ENCODE measurements around the gene OAS2.
"Not testable (repeated sequence)": the region's sequence is repeated elsewhere in the genome, so short reads cannot be mapped to it uniquely, and the experiment has no call there.

Gene OAS2

DNA sequence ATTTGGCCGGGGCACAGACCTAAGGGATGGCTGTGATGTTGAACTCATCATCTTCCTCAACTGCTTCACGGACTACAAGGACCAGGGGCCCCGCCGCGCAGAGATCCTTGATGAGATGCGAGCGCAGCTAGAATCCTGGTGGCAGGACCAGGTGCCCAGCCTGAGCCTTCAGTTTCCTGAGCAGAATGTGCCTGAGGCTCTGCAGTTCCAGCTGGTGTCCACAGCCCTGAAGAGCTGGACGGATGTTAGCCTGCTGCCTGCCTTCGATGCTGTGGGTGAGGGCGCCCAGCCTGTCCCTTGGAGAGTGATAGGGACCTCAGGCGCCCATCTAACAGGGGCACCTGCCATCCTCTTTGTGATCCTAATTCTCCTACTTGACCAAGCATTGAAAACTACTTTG lies 27.6 kb upstream of the OAS2 start:
- DNase-seq (ENCODE audit: low read depth), result no peak

DNA sequence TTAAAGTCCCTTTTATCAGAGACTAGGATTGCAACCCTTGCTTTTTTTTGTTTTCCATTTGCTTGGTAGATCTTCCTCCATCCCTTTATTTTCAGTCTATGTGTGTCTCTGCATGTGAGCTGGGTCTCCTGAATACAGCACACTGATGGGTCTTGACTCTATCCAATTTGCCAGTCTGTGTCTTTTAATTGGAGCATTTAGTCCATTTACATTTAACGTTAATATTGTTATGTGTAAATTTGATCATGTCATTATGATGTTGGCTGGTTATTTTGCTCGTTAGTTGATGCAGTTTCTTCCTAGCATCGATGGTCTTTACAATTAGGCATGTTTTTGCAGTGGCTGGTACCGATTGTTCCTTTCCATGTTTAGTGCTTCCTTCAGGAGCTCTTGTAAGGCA lies 21.2 kb upstream of the OAS2 start:
- not testable (repeated sequence) for DNase-seq (ENCODE audit: low read depth)

DNA sequence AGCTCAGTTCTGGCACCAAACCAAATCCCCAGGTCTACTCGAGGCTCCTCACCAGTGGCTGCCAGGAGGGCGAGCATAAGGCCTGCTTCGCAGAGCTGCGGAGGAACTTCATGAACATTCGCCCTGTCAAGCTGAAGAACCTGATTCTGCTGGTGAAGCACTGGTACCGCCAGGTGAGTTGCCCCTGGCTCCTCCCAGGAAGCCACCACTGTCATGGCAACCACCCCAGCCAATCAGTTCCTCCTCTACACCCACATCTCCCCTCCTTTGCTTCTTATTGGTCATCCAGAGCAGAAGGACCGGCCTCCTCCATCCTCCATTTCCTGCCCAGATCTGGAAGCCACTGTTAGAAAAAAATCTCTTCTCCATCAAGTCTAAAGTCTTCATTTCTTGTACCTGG lies 17.2 kb upstream of the OAS2 start:
- no peak for DNase-seq (ENCODE audit: low read depth)

DNA sequence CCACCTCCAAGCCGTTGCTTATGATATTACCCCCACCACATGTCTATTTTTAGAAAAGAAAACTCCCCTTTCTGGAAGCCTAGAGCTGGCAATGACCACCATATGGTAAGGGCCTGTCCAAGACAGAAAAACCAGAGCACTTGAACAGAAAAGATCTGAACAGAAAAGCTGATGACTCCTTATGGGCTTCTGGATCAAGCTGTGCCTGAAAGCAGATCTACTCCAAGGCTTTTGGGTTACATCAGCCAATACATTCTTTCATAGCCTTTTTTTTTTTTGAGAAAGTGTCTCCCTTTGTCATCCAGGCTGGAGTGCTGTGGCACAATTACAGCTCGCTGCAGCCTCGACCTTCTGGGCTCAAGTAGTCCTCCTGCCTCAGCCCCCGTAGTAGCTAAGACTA lies 16.8 kb upstream of the OAS2 start:
- no peak for DNase-seq (ENCODE audit: low read depth)

DNA sequence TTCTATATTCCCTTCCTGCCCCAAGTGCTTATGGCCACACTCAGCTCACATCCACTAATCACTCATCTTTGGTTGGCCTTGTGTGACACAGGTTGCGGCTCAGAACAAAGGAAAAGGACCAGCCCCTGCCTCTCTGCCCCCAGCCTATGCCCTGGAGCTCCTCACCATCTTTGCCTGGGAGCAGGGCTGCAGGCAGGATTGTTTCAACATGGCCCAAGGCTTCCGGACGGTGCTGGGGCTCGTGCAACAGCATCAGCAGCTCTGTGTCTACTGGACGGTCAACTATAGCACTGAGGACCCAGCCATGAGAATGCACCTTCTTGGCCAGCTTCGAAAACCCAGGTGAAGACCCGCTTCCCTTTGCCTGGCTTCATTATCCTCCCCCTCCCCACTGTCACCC lies 15.8 kb upstream of the OAS2 start:
- DNase-seq (ENCODE audit: low read depth), result no peak

DNA sequence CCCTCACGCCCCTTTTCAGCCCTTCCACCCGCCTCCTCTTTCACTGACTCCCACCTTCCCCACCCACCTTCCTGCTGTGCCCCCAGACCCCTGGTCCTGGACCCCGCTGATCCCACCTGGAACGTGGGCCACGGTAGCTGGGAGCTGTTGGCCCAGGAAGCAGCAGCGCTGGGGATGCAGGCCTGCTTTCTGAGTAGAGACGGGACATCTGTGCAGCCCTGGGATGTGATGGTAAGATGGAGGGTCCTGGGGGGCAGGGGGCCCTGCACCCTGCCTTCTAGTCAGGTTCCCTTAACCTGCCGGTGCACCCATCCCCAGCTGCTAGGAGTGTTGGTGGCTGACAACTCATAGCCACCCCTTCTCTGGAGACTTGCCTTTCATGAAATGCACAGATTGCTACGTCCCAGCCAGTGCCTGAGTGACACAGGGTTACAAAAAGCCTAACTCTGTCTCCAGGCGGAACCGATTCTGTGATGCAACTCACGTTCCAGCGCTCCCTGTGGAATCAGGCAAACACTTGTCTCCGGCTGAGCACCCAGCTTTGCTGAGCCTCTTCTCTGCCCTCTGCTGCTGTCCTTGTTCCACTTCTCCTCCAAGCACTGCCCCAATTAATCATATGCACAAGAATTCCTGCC lies 15.0 kb upstream of the OAS2 start:
- DNase-seq (ENCODE audit: low read depth), result no peak

DNA sequence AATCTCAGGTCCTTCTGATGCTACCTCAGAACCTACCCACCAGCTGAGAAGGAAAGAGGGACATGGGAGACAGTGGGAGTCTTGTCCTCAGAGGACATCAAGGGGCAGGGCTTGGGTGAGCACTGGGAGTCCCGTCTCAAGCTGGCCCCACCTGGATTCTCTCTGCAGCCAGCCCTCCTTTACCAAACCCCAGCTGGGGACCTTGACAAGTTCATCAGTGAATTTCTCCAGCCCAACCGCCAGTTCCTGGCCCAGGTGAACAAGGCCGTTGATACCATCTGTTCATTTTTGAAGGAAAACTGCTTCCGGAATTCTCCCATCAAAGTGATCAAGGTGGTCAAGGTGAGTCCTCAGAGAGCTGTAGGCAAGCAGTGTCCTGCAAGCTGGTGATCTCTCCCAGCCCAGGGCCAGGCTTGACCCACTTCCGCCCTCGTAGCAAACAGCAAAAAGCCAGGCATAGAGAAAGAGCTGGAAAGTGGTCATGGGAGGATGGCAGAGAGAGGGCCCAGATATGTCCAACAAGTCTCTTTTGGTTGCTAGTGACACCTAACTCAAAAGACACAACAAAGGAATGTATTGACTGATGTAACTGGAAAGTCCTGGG lies 14.2 kb upstream of the OAS2 start:
- DNase-seq (ENCODE audit: low read depth), result no peak

DNA sequence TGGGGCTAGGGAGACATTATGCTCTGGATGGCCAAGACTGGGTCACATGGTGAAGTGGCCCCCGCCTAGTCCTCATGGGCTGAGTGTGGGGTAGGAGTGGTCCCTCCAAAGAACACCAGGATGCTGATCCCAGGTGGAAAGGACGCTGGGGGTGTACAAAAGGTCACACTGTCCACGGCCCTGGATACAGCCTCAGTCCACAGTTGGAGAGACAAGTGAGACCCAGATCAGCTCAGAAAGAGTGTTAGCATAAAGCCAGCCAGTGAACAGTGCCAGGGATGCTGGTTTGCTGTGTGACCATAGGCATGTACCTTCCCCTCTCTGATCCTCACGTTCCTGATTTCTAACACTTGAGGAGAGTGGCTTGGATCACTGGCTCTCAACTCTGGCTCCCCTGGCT lies 13.4 kb upstream of the OAS2 start:
- no peak for DNase-seq (ENCODE audit: low read depth)

DNA sequence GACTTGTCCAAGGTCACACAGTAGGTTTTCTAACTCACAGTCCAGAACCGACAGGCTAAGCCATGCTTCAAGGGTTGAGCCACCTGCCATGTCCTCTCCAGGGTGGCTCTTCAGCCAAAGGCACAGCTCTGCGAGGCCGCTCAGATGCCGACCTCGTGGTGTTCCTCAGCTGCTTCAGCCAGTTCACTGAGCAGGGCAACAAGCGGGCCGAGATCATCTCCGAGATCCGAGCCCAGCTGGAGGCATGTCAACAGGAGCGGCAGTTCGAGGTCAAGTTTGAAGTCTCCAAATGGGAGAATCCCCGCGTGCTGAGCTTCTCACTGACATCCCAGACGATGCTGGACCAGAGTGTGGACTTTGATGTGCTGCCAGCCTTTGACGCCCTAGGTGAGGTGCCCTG lies 12.7 kb upstream of the OAS2 start:
- DNase-seq (ENCODE audit: low read depth), result no peak

DNA sequence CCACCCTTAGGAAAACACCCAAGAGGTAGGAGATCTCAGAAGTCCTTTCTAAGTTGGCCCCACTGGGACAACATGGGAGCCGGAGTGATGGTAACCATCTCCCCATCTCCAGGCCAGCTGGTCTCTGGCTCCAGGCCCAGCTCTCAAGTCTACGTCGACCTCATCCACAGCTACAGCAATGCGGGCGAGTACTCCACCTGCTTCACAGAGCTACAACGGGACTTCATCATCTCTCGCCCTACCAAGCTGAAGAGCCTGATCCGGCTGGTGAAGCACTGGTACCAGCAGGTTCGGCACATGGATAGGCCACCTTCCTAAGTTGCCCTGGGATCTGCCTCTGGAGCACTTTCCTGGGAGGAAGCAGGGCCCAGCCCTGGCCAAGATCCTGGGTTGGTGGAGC lies 11.0 kb upstream of the OAS2 start:
- DNase-seq (ENCODE audit: low read depth), result no peak

DNA sequence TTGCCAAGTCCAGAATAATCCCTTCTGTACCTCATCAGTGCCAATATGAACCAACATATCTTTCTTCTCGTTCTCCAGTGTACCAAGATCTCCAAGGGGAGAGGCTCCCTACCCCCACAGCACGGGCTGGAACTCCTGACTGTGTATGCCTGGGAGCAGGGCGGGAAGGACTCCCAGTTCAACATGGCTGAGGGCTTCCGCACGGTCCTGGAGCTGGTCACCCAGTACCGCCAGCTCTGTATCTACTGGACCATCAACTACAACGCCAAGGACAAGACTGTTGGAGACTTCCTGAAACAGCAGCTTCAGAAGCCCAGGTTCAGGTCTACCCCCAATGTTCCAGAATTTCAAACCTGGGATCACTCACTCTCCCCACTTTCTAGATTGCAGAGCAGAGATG lies 10.5 kb upstream of the OAS2 start:
- no peak for DNase-seq (ENCODE audit: low read depth)

DNA sequence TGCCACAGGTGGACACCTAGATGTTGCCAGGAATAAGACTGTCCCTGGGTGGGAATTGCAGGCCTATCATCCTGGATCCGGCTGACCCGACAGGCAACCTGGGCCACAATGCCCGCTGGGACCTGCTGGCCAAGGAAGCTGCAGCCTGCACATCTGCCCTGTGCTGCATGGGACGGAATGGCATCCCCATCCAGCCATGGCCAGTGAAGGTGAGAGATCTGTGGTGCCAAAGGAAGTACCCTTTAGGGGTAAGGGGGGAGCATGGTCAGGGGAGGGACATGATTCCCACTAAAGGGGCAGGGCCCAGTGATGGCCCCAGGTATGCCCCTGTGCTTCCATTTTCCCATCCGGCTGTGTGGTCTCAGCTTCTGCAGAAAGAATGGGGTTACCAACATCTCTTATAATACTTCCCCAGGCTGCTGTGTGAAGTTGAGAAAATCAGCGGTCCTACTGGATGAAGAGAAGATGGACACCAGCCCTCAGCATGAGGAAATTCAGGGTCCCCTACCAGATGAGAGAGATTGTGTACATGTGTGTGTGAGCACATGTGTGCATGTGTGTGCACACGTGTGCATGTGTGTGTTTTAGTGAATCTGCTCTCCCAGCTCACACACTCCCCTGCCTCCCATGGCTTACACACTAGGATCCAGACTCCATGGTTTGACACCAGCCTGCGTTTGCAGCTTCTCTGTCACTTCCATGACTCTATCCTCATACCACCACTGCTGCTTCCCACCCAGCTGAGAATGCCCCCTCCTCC lies 8.6 kb upstream of the OAS2 start:
- no peak for DNase-seq (ENCODE audit: low read depth)

DNA sequence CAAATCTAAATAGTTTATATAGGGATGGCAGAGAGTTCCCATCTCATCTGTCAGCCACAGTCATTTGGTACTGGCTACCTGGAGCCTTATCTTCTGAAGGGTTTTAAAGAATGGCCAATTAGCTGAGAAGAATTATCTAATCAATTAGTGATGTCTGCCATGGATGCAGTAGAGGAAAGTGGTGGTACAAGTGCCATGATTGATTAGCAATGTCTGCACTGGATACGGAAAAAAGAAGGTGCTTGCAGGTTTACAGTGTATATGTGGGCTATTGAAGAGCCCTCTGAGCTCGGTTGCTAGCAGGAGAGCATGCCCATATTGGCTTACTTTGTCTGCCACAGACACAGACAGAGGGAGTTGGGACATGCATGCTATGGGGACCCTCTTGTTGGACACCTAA lies 7.9 kb upstream of the OAS2 start:
- no peak for DNase-seq (ENCODE audit: low read depth)

DNA sequence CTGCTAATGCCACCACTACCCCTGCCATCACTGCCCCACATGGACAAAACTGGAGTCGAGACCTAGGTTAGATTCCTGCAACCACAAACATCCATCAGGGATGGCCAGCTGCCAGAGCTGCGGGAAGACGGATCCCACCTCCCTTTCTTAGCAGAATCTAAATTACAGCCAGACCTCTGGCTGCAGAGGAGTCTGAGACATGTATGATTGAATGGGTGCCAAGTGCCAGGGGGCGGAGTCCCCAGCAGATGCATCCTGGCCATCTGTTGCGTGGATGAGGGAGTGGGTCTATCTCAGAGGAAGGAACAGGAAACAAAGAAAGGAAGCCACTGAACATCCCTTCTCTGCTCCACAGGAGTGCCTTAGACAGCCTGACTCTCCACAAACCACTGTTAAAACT lies 7.1 kb upstream of the OAS2 start:
- no peak for DNase-seq (ENCODE audit: low read depth)

DNA sequence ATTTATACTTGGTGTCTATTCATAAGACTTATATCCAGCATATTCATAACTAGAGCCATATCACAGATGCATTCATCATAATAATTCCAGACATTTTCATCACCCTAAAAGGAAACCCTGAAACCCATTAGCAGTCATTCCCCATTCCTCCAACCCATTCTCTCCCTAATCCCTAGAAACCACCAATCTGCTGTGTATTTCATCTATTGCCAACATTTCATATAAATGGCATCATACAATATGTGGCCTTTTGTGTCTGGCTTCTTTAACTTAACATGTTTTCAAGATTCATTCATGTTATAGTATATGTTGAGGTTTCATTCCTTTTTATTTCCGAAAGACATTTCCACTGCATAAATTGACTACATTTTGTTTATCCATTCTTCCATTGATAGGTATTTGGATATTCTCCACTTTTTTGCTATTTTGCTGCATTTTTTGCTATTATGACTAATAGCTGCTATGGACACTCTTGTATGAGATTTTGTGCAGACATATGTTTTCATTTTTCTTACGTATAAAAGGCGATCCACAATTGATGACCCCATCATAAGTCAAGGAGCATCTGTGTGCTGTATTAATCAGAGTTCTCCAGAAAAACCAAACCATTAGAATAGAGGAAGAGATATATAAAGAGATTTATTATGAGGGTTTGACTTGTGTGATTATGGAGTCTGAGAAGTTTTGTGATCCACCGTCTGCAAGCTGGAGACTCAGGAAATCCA lies 5.1 kb upstream of the OAS2 start:
- DNase-seq (ENCODE audit: low read depth), result no peak

DNA sequence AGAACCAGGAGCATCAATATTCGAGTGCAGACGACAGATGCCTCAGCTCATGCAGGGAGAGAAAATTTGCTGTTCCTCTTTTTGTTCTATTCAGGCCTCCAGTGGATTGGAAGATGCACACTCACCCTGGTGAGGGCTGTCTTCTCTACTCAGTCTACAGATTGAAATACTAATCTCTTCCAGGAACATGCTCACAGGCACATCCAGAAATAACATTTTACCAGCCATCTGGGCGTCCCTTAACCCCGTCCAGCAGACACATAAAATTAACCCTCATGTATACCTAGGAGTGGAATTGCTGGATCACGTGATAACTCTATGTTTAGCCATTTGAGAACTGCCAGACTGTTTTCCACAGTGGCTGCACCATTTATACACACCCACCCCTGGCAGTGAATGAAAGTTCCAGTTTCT lies 4.5 kb upstream of the OAS2 start:
- DNase-seq (ENCODE audit: low read depth), result no peak

DNA sequence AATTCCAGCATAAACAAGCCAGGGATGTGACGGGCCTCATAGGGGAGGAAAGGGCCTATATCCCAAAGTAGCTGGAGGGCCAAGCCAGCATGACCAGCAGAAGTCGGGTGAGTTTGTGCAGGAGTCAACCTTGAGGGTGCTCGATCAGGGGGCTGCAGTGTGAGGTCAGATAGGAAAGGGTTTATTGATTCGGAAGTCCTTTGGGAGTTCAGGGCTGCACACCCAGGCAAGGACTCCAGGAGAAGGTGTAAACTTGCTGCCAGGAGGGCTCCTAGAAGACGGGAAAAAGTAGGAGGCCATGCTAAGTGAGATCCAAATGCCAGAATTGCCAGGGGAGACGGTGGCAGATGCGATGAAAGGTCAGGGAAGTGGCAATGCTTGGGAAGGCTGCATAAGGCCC lies 3.4 kb upstream of the OAS2 start:
- no peak for DNase-seq (ENCODE audit: low read depth)

DNA sequence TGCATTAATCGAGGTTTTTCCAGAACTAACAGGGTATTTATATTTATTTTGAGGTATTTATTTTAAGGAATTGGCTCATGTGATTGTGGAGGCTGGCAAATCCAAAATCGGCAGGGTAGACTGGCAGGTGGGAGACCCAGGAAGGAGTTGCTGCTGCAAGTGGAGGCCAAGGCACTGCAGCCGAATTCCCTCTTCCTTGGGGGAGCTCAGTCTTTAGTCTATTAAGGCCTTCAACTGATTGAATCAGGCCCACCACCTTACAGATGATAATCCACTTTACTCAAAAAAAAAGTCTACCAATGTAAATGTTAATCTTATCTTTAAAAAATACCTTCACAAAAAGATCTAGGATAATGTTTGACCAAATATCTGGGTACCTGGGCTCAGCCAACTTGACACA lies 1.2 kb upstream of the OAS2 start:
- no peak for DNase-seq (ENCODE audit: low read depth)

DNA sequence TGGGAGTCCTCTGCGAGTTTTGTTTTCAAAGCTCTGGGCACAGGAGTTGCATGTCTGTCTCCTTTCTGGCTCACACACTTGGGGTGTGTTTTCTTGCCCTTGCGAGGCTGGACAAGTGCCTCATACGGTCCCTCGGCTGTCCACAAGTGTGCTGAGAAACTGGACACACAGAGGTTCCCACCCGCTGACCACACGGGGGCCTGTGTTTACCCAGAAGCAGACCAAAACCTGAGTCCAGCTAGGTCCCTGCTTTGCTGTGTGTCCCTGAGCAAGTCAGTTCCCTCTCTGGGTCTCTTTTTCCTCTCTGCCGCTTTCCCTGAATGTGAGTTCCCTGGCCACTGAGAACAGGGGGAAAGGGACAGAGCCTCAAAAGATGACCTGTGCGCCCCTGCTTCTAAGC lies 678 bp upstream of the OAS2 start:
- no peak for DNase-seq (ENCODE audit: low read depth)

DNA sequence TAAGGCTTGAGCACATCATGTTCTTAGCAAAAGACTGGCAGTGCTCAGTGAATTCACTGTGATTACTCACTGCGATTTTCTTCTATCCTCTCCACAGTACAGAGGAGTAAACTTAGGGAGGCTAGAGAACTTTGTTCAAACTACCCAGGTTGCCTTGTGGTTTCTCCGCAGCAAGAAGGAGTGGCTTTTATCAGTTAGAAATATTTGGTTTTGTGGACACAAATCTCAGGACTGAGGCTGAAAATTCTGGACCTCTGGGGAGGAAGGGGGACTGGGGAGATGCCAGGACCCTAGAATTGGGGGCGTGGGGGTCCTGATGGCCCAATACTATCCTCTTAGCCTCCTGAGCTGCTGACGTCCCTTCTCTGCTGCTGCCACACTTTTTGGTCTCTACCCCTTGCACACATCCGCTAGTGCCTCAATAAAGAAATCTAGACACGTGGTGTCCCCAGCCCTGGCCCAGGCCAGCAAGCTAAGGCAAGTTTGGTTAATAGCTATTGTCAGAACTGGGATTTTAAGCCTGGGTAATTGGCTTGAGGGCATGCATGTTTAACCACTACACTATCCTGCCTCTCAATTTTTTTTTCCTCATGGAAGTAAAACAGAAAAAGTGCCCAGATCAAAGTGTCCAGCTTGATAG lies 842 bp downstream of the OAS2 start:
- DNase-seq (ENCODE audit: low read depth), result no peak

DNA sequence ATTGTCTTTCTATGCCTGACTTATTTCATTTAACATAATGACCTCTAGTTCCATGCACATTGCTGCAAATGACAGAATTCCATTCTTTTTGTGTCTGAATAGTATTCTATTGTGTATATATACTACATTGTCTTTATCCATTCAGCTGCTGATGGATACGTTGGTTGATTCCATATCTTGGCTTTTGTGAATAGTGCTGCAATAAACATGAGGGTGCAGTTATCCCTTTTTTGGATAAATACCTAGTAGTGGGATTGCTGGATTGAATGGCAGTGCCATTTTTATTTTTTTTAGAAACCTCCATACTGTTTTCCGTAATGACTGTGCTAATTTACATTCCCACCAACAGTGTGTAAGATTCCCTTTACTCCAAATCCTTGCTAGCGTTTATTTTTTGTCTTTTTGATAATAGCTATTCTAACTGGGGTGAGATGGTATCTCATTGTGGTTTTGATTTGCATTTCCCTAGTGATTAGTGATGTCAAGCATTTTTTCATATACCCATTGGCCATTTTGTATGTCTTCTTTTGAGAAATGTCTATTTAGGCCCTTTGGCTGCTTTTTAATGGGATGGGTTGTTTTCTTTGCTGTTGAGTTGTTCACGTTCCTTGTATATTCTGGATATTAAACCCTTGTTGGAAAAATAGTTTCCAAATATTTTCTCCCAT lies 2.3 kb downstream of the OAS2 start:
- no peak for DNase-seq (ENCODE audit: low read depth)

Measured in stimulated activated CD8-positive, alpha-beta memory T cell treated with anti-CD3 and anti-CD28 coated beads, Interleukin-12 subunit alpha, Interleukin-12 subunit beta, amount 100 ng/mL, for 1 hour (primary cell).